GM19238 (cell line): ENCODE data around the gene PPP1R3C.

Experiments
- DNase-seq: peaks from one replicate; pipeline ENCODE4 v3.0.0; 2011; ENCODE audit warnings: low spot score; ENCODE audit not compliant: insufficient read length

The PPP1R3C gene

DNA sequence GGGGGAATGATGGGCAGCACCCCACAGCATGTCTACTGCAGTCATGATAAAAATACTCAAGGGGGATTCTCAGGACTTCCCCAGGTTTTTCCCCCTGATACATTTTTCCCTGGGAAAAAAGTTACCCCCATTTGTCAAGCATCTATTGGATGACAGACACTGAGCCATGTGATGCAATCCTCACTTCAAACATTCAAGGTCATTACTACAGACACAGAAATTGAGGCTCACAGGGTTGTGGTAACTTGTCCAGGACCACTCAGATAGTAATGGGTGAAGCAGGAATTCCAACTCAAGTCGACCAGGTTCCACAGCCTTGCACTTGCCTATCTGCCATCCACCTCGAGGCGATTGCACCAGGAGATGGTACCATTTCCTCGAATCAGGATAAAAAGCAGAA, 31.7 kb downstream of the PPP1R3C start:
- DNase-seq = no peak

DNA sequence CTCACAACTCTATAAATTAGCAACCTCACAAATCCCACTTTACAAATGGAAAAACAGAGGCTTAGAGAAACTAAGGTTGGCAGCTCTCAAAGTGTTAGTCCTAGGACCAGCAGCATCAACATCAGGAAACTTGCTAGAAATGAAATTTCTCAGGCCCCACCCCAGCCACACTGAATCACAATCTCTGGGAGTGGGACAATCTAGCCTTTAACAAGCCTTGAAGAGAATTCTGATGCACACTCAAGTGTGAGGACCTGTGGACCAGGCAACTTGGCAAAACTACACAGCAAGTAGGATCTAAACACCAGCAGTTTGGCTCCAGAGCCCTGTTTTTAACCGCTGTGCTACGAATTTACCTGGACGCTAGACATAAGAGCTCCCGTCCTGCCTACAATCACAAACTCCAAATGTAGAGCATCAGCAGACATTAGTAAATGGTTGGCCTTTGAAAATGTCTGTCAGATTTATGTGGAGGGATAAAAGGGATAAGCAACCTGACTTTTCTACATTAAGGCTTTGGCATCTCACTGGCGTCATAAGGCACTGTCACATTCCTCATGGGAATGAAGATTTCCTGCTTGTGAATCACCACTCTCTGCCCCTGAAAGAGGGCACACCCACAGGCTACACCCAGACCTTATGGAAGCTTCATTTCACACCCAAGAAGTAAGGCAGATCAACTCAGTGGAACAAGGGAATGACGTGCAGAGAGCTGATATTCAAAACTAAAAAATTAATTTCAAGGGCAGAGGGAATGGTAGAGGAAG, 34.5 kb downstream of the PPP1R3C start:
- no peak for DNase-seq

DNA sequence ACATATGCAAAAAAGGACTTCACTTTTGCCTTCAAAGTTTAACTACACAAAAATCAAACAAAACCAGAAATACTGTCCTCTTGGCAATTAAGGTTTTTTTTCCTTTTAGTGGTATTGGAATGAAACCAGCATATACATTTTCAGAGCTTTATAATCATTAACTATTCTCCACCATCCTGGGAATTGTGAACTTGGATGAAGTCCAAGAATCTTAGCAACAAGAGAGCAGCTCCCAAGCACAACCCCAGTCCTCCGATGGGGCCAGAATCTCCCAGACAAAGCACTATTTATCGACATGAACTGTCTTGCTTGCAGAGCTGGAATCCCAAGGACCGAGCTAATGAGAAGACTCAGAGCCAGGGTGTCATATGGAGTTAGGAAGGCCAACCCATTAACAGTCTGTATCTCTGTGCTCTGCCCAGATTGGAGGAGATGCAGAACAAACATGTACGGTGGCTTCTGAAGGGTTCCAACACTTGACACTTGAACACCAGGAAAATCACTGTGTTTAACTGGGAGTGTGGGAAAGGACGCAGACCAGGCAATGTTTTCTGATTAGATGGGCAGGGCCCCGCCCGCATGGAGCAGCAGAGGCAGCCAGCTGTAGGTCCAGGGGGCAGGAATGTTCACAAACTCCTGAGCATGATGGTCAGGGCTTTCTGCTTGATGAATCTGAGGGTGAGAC, 35.5 kb downstream of the PPP1R3C start:
- DNase-seq = no peak

DNA sequence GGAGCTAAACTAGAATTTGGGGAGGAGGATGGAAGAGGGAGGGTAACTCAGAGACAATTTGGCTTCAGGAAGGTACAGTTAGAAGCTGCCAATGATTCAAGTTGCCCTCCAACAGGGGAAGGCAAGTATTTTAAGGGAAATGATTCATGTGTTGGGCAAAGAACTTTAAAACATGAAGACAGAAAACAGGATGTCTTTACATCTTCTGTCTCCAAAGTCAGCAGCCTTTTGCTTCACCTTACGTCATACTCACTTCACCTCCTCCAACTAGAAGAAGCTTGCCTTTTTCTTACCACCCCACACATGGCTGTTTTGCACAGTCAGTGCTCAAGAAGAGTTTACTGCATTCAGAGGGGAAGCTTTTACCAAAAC, 36.1 kb downstream of the PPP1R3C start:
- DNase-seq = no peak

DNA sequence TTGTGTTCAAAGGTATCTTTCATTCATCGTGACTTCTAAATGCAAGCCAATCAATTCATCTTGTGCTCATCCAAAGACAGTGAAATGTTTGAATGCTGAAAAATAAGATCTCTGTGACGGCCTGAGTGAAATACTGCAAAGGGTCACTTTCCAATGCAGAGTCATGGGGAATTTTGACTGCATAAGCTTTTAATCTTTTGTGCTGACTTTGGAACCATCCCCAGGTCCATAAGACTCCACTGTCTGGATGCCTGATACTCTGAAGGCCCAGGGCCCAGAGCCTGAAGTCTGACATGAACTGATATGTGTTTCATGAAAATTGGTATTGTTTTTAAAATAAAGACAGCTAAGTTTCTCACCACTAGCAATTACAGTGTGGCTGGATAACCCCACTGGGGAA, 39.0 kb downstream of the PPP1R3C start:
- no peak for DNase-seq

GRCh38 chr10:91593366-91593765, 39.5 kb downstream of the PPP1R3C start:
- no peak for DNase-seq

- no peak for DNase-seq
Observed at GRCh38 chr10:91592266-91592975, 40.5 kb downstream of the PPP1R3C start.

DNA sequence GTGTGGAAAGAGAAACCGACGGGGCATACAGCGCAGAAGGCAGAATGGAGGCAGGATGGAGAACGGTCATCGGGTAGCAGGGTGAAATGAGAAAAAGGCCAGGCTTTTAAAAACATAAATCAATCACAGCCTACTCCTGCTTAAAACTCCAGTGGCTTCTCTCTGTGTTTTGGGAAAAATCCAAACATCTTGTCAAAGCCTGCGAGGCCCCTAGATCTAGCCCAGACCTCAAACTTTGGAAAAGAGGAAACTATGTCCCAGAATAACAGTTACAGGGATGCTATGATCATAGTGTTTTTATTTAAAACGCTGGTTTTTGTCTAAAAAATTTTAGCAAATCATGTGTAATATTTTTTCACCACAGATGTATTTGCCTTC, 41.1 kb downstream of the PPP1R3C start:
- no peak for DNase-seq

DNA sequence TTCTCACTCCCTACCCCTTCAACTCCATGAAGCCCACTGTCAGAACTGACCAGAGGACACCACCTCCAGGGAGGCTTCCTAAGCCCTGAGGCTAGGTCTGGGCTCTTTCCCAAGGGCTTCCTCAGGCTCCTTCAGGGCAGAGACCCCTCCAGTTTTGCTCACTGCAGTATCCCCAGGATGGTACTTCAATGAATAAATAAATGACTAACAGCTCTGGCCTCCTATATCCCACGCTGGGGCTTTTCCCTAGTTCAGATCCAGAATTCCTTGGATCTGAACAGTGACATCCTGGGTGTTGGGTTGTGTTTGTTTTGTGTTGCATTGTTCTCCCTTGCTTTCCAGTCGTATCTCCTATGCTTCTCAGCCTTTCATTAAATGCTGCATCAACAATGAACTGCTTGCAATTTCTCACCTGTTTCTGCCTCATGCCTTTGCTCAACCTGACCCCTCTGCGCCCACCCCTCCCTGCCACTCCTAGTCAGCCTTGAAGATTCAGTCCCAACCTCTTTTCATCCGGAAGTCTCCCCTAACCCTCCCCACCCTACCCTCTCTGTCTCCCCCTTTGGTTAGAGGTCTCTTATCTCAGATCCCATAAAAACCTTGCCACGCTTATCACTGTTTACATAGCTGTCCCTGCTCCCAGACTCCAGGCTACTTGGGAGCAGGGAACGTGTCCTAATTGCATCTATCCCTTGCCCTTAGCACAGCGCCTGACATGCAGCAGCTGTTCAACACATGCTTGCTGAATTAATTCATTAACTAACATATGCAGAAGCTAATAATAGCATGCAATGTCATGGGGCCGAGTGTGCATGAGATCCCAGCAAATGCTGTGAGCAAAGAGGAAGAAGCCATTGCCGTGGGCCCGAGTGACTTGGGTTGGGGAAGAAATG, 41.7 kb downstream of the PPP1R3C start:
- no peak for DNase-seq

GRCh38 chr10:91590142-91590903, 42.5 kb downstream of the PPP1R3C start:
- no peak for DNase-seq

DNA sequence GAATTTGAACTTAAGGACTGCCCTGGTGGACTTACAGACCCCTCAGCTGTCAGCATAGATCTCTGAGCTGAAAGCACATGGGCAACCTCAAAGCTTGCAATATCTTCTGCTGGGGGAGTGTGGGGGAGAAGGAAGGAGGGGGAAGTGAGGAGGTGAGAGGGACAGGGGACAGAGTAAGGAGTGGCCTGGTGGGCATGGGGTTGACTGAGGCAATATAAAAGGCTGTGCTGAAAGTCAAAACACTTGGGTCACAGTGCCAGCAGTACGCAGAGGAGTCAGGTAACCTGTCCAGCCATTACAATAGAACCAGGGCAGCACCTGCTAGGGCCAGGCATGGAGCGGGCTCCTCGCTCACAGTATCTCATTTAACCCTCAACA, 43.2 kb downstream of the PPP1R3C start:
- no peak for DNase-seq

- DNase-seq = no peak
Observed at GRCh38 chr10:91589015-91589657, 43.7 kb downstream of the PPP1R3C start.

DNA sequence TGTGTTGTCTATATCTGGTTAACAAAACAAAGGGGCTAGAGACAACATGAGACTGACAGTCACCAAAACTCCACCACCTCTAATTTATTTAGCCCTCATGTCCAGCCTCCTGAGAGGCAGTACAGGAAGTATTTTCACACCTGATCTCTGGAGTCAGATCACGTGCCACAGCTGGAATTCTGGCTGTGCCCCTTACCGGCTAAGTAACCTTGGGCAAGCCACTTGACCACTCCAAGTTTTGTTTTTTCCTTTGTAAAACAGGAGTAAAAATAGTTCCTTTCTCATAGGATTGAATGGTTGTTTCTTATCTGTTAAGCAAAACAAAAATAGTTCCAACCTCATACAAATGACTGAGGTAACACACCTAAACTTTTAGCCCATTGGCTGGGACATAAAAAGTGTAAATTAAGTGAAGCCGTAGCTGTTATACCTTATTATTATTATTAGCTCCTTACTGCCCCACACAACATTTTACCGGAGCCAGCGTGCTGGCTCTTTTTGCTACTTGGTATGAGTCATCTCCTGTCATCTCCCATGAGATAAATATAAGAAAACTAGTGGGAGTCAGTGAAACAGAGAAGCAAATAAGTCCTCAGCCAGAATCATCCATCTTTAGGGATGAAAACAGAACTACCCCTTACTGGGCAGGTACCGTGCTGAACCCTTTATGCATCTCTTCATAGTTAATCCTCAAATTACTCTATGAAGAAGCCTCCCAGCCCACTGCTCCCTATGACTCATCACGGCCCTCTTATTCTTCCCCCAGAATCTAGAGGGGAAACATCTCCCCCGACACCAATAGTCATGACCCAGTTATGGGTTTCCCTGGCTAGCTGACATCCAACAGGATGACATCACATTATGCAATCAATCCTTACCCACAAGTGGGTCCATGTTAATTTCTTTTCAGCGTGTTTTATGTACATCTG, 44.9 kb downstream of the PPP1R3C start:
- no peak for DNase-seq

- no peak for DNase-seq
Observed at GRCh38 chr10:91582153-91582554, 50.7 kb downstream of the PPP1R3C start.

GRCh38 chr10:91579329-91579985, 53.4 kb downstream of the PPP1R3C start:
- no peak for DNase-seq
